Astrocyte (in vitro differentiated cells and primary cell): ENCODE measurements around the gene PEX10.

Source experiments
- CTCF ChIP-seq: IDR thresholded peaks from 2 replicates; pipeline ENCODE4 v1.5.1; 2011; ENCODE audit warnings: low read depth, mild to moderate bottlenecking, inconsistent platforms, low read length, moderate library complexity; ENCODE audit not compliant: insufficient read depth
- EZH2 ChIP-seq: IDR thresholded peaks from 2 replicates; pipeline ENCODE4 v1.6.1; 2012; ENCODE audit warnings: mild to moderate bottlenecking, low read length, inconsistent platforms; ENCODE audit not compliant: insufficient read depth

DNA sequence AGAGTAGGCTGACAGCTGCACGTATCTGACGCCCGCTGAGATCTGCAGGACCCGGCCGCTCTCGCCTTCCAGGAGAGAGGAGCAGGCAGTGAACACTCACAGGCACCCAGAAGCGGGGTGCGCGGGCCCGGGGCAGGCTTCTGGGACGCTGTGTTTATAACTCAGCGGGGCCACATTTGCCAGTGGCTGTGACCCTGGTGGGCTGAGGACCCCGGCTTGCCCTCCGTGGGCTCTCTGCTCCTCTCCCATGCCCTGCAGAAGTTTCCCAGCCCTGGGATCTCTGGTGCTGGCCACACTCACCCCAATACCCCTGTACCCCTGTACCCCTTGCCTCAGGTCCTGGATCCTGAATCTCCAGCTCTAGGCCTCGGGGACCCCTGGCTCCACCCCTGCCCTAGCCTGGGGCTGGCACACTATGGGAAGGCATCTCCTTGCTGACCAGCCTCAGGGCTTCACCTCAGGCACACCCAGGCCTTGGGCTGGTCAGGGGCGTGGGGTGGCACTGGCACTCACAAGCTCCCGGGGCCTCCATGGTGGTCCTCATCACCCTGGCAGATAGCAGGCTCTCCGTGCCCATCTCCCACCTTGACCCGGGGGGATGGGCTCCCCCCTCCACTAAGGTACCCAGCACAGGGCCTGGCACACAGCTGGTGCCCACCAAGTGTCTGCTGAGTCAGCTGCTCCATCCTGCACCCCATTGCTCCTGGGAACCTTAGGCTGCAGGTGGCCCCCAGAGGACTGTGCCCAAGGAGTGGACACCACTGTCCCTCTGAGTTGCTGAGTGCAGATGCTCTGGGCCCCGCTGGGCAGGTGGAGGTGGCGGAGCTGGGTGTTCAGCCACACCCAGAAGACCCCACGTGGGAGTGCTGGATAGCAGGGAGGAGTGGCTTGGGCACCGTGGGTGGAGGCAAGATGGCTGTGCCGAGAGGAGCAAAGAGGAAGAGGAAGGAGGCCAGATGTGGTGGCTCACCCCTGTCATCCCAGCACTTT, 53.4 kb downstream of the PEX10 start:
- TF ChIP-seq CTCF (no peak), EZH2 (no peak)
